Coronary artery (tissue), 2 donors: ENCODE measurements around the gene KPTN.
A peak's percentile ranks its signal among the peaks of the same experiment; 100 is the strongest.

Source experiments
- DNase-seq: peaks from one replicate; pipeline ENCODE4 v3.0.0-alpha.2; 2017; ENCODE audit warnings: low spot score
- H3K27ac ChIP-seq, 2 donors: fragments of 200-600 bp; sonication (generic); one replicate each; pipeline ENCODE4 v1.5.1; 2016 to 2019
- H3K4me3 ChIP-seq: fragments of 200-600 bp; sonication (generic); 2 replicates; pipeline ENCODE4 v1.5.1; 2016; ENCODE audit warnings: mild to moderate bottlenecking, moderate library complexity
- CTCF ChIP-seq: fragments of 200-600 bp; sonication (generic); IDR thresholded peaks from one replicate; pipeline ENCODE4 v1.5.1; 2019; ENCODE audit warnings: antibody characterized with exemption

Gene KPTN

GRCh38 chr19:47458672-47459071 lies 25.3 kb downstream of the KPTN start:
- H3K4me3 ChIP-seq, result no peak overlapping the region
- H3K27ac ChIP-seq, result no peak overlapping the region
- DNase-seq, result no peak
- TF ChIP-seq CTCF, result no peak

- TF ChIP-seq CTCF, result no peak
- peak overlapping the region; percentile 52 for H3K4me3 ChIP-seq
- no peak for DNase-seq
- H3K27ac ChIP-seq, result no peak overlapping the region
Measured at GRCh38 chr19:47456721-47457474, 27.1 kb downstream of the KPTN start.

- no peak for TF ChIP-seq CTCF
- no peak for DNase-seq
- no peak overlapping the region for H3K4me3 ChIP-seq
- no peak overlapping the region for H3K27ac ChIP-seq
Measured at GRCh38 chr19:47450478-47450877, 33.5 kb downstream of the KPTN start.

- TF ChIP-seq CTCF, result no peak
Measured at GRCh38 chr19:47448360-47448727, 35.7 kb downstream of the KPTN start.

GRCh38 chr19:47447470-47448359 lies 36.3 kb downstream of the KPTN start:
- Histone ChIP-seq H3K4me3 (peak overlapping the region; percentile 61), H3K27ac (no peak overlapping the region)
- DNase-seq, result no peak
- TF ChIP-seq CTCF, result no peak

More at GRCh38 chr19:47448360-47448727, 35.7 kb downstream of the KPTN start:
- Histone ChIP-seq H3K4me3 (no peak overlapping the region), H3K27ac (no peak overlapping the region)
- DNase-seq, result no peak

- DNase-seq, result no peak
- Histone ChIP-seq H3K27ac (no peak overlapping the region), H3K4me3 (peak overlapping the region; percentile 61)
- TF ChIP-seq CTCF, result no peak
Measured at GRCh38 chr19:47446534-47447469, 37.2 kb downstream of the KPTN start.
